GM23248 (cell line): ENCODE measurements around the gene NCSTN.

Experiments used
- EZH2 ChIP-seq: fragments of 200-600 bp; sonication (generic); IDR thresholded peaks from 2 replicates; pipeline ENCODE4 v1.6.1; 2018; ENCODE audit warnings: antibody characterized with exemption, mild to moderate bottlenecking; ENCODE audit not compliant: insufficient read depth, poor library complexity, severe bottlenecking
- EZH2phosphoT487 ChIP-seq: fragments of 200-600 bp; sonication (generic); IDR thresholded peaks from 2 replicates; pipeline ENCODE4 v1.6.1; 2018; ENCODE audit warnings: antibody characterized with exemption, moderate library complexity, mild to moderate bottlenecking, low read depth; ENCODE audit not compliant: insufficient read depth

DNA sequence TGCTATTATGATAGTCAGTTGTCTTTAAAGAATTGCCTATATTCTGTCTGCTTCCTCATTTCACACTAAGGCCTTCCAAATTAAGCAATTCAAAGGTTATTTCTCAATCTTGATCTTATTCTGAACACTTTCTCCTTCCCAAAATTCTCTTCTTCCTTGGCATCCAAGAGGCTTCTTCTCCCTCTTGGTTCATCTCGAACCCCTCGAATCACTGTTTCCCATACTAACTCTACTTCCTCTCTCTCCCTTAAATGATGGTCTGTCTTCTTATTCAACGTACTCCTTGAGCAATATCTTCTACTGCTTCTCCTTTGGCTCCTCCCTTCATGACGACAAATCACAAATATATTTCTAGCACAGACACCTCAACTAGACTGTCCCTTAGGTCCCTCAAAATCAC, 4.6 kb upstream of the NCSTN start:
- no peak for TF ChIP-seq EZH2phosphoT487
- no peak for TF ChIP-seq EZH2
